ENCODE measurements around the gene FBXW4.

GRCh38 chr10:101585841-101586240, 109.1 kb downstream of the FBXW4 start:
- no peak for TF ChIP-seq EZH2 (IDR thresholded peaks at IDR 0.05; ENCODE audit: low read length, missing control alignments)
- TF ChIP-seq CTCF (conservative IDR thresholded peaks at IDR 0.05 in 1 of 2, IDR thresholded peaks at IDR 0.05 in 1 of 2; ENCODE audit: low read depth in 1 of 2, low read length in 2 of 2), result no peak
